Karpas-422 (cell line): Measurements from ENCODE around the gene ITPRIP. TPM values are rescaled to one million over a fixed set of nuclear protein-coding genes. Genes with fewer than 3 reads are reported as not detected.
A peak's percentile ranks its signal among the peaks of the same experiment; 100 is the strongest.

Experiments used
- DNase-seq: peaks from one replicate; pipeline ENCODE4 v3.0.0-alpha.2; 2015
- H2AFZ ChIP-seq: fragments of 200-600 bp; sonication (generic); 2 replicates; pipeline ENCODE4 v1.6.1; 2014; ENCODE audit warnings: antibody characterized with exemption, low read length, mixed read lengths
- H3K27ac ChIP-seq: fragments of 200-600 bp; sonication (generic); 2 replicates; pipeline ENCODE4 v1.5.1; 2014; ENCODE audit warnings: mild to moderate bottlenecking, low read length, moderate library complexity
- H3K27me3 ChIP-seq: fragments of 200-600 bp; sonication (generic); 2 replicates; pipeline ENCODE4 v1.6.1; 2014; ENCODE audit warnings: low read length, mixed read lengths
- H3K36me3 ChIP-seq: fragments of 200-600 bp; sonication (generic); 2 replicates; pipeline ENCODE4 v1.6.1; 2014; ENCODE audit warnings: low read length, mixed read lengths; ENCODE audit not compliant: insufficient read depth
- H3K4me1 ChIP-seq: fragments of 200-600 bp; sonication (generic); 2 replicates; pipeline ENCODE4 v1.6.1; 2014; ENCODE audit warnings: mild to moderate bottlenecking, low read length, mixed read lengths
- H3K4me2 ChIP-seq: fragments of 200-600 bp; sonication (generic); 2 replicates; pipeline ENCODE4 v1.6.1; 2014; ENCODE audit warnings: low read length, low read depth, mild to moderate bottlenecking; ENCODE audit not compliant: poor library complexity, severe bottlenecking
- H3K4me3 ChIP-seq: fragments of 200-600 bp; sonication (generic); 2 replicates; pipeline ENCODE4 v1.5.1; 2014; ENCODE audit warnings: mild to moderate bottlenecking, antibody characterized with exemption, low read length, mixed read lengths
- H3K79me2 ChIP-seq: fragments of 200-600 bp; sonication (generic); 2 replicates; pipeline ENCODE4 v1.6.1; 2014; ENCODE audit warnings: mild to moderate bottlenecking, low read length, mixed read lengths
- H3K9ac ChIP-seq: fragments of 200-600 bp; sonication (generic); 2 replicates; pipeline ENCODE4 v1.6.0; 2014; ENCODE audit warnings: low read length
- H3K9me2 ChIP-seq: fragments of 200-600 bp; sonication (generic), shearing (Covaris generic); replicated peaks from 2 replicates; pipeline ENCODE4 v1.6.0; 2014; ENCODE audit warnings: mild to moderate bottlenecking, low read length, moderate library complexity; ENCODE audit not compliant: insufficient read depth
- H3K9me3 ChIP-seq: fragments of 300-700, 200-600 bp; sonication (generic); 2 replicates; pipeline ENCODE4 v1.6.1; 2014; ENCODE audit warnings: low read length, mixed read lengths
- H4K20me1 ChIP-seq: fragments of 200-600 bp; sonication (generic); 2 replicates; pipeline ENCODE4 v1.6.1; 2014; ENCODE audit warnings: mild to moderate bottlenecking, antibody characterized with exemption, low read length, low read depth; ENCODE audit not compliant: insufficient read depth
- total RNA-seq: library from RNA; depleted of rRNA; stranded (reverse); fragments of >200 nt; shearing (Covaris generic); gene quantifications from 2 replicates; pipeline ENCODE4 v1.2.3, GENCODE V29; 2014; ENCODE audit warnings: low replicate concordance

Gene ITPRIP
- total RNA-seq, 1 experiment from 2014 or later = 4.5 TPM

- peaks cover 60% of the 10 kb centered on the region for H3K4me1 ChIP-seq
- no peak overlapping the region for H3K27ac ChIP-seq
- H3K9ac ChIP-seq = no peak overlapping the region
- no peak overlapping the region for H3K4me3 ChIP-seq
- H3K36me3 ChIP-seq = no peaks in the 10 kb centered on the region
- no peaks in the 10 kb centered on the region for H3K27me3 ChIP-seq
- DNase-seq = no peak
- no peaks in the 10 kb centered on the region for H3K9me3 ChIP-seq
- H3K4me2 ChIP-seq = no peak overlapping the region
- no peak overlapping the region for H2AFZ ChIP-seq
- no peaks in the 10 kb centered on the region for H3K9me2 ChIP-seq
- peaks cover 3% of the 10 kb centered on the region; the same call in 1 of the 2 replicates for H3K79me2 ChIP-seq
- peaks cover 75% of the 10 kb centered on the region for H4K20me1 ChIP-seq
Measured at GRCh38 chr10:104325436-104326435, 12.5 kb downstream of the ITPRIP start.

GRCh38 chr10:104324931-104325330, 13.3 kb downstream of the ITPRIP start:
- no peaks in the 10 kb centered on the region for H3K9me2 ChIP-seq
- peaks cover 3% of the 10 kb centered on the region; the same call in 1 of the 2 replicates for H3K79me2 ChIP-seq
- no peak overlapping the region for H3K9ac ChIP-seq
- no peak for DNase-seq
- no peak overlapping the region for H3K4me2 ChIP-seq
- no peak overlapping the region for H3K27ac ChIP-seq
- H4K20me1 ChIP-seq = peaks cover 73% of the 10 kb centered on the region
- no peaks in the 10 kb centered on the region for H3K9me3 ChIP-seq
- H3K36me3 ChIP-seq = no peaks in the 10 kb centered on the region
- H3K4me1 ChIP-seq = peaks cover 56% of the 10 kb centered on the region
- no peak overlapping the region for H3K4me3 ChIP-seq
- H3K27me3 ChIP-seq = no peaks in the 10 kb centered on the region
- H2AFZ ChIP-seq = no peak overlapping the region

- no peak overlapping the region for H3K27ac ChIP-seq
- no peak overlapping the region for H2AFZ ChIP-seq
- H3K4me3 ChIP-seq = no peak overlapping the region
Measured at GRCh38 chr10:104324221-104324686, 14.0 kb downstream of the ITPRIP start.

GRCh38 chr10:104323760-104324201, 14.5 kb downstream of the ITPRIP start:
- Histone ChIP-seq H3K27me3 (no peaks in the 10 kb centered on the region), H2AFZ (no peak overlapping the region), H3K9me3 (no peaks in the 10 kb centered on the region), H3K79me2 (peaks cover 3% of the 10 kb centered on the region; the same call in 1 of the 2 replicates), H3K4me1 (peaks cover 55% of the 10 kb centered on the region), H3K36me3 (no peaks in the 10 kb centered on the region), H3K4me2 (no peak overlapping the region), H3K9me2 (no peaks in the 10 kb centered on the region), H3K9ac (no peak overlapping the region), H4K20me1 (peaks cover 73% of the 10 kb centered on the region), H3K27ac (no peak overlapping the region), H3K4me3 (no peak overlapping the region)
- DNase-seq = no peak

More at GRCh38 chr10:104324221-104324686, 14.0 kb downstream of the ITPRIP start:
- Histone ChIP-seq H3K4me1 (peaks cover 56% of the 10 kb centered on the region), H3K79me2 (peaks cover 3% of the 10 kb centered on the region; the same call in 1 of the 2 replicates), H3K36me3 (no peaks in the 10 kb centered on the region), H3K27me3 (no peaks in the 10 kb centered on the region), H3K4me2 (no peak overlapping the region), H4K20me1 (peaks cover 73% of the 10 kb centered on the region), H3K9ac (no peak overlapping the region), H3K9me2 (no peaks in the 10 kb centered on the region), H3K9me3 (no peaks in the 10 kb centered on the region)
- DNase-seq = no peak

- Histone ChIP-seq H3K36me3 (no peaks in the 10 kb centered on the region), H3K9ac (peak overlapping the region; percentile 42), H3K27ac (peak overlapping the region; percentile 71), H3K9me2 (no peaks in the 10 kb centered on the region), H4K20me1 (peaks cover 73% of the 10 kb centered on the region), H3K79me2 (no peaks in the 10 kb centered on the region), H3K9me3 (no peaks in the 10 kb centered on the region), H2AFZ (no peak overlapping the region), H3K4me3 (peak overlapping the region; percentile 17; the same call in 1 of the 2 replicates), H3K4me1 (peaks cover 56% of the 10 kb centered on the region), H3K27me3 (no peaks in the 10 kb centered on the region), H3K4me2 (peak overlapping the region; percentile 61)
- no peak for DNase-seq
Measured at GRCh38 chr10:104323085-104323484, 15.2 kb downstream of the ITPRIP start.

- peak overlapping the region; percentile 61 for H3K4me2 ChIP-seq
Measured at GRCh38 chr10:104322416-104322782, 15.9 kb downstream of the ITPRIP start.

GRCh38 chr10:104321725-104322415, 16.4 kb downstream of the ITPRIP start:
- H3K4me1 ChIP-seq = peaks cover 68% of the 10 kb centered on the region
- H3K36me3 ChIP-seq = no peaks in the 10 kb centered on the region
- no peak overlapping the region for H2AFZ ChIP-seq
- no peak overlapping the region for H3K27ac ChIP-seq
- no peaks in the 10 kb centered on the region for H3K27me3 ChIP-seq
- H4K20me1 ChIP-seq = peaks cover 73% of the 10 kb centered on the region
- H3K4me3 ChIP-seq = no peak overlapping the region; the same call in 1 of the 2 replicates
- DNase-seq = no peak
- no peaks in the 10 kb centered on the region for H3K9me2 ChIP-seq
- H3K79me2 ChIP-seq = no peaks in the 10 kb centered on the region
- peak overlapping the region; percentile 61 for H3K4me2 ChIP-seq
- no peak overlapping the region for H3K9ac ChIP-seq
- H3K9me3 ChIP-seq = no peaks in the 10 kb centered on the region

More at GRCh38 chr10:104322416-104322782, 15.9 kb downstream of the ITPRIP start:
- peak overlapping the region; percentile 17; the same call in 1 of the 2 replicates for H3K4me3 ChIP-seq
- peaks cover 73% of the 10 kb centered on the region for H4K20me1 ChIP-seq
- DNase-seq = peak; percentile 83
- no peaks in the 10 kb centered on the region for H3K79me2 ChIP-seq
- H3K9me2 ChIP-seq = no peaks in the 10 kb centered on the region
- peak overlapping the region; percentile 42 for H3K9ac ChIP-seq
- no peaks in the 10 kb centered on the region for H3K27me3 ChIP-seq
- no peak overlapping the region for H2AFZ ChIP-seq
- H3K36me3 ChIP-seq = no peaks in the 10 kb centered on the region
- peak overlapping the region; percentile 71 for H3K27ac ChIP-seq
- H3K9me3 ChIP-seq = no peaks in the 10 kb centered on the region
- peaks cover 63% of the 10 kb centered on the region for H3K4me1 ChIP-seq

GRCh38 chr10:104321226-104321625, 17.0 kb downstream of the ITPRIP start:
- no peaks in the 10 kb centered on the region for H3K9me3 ChIP-seq
- H3K4me3 ChIP-seq = no peak overlapping the region
- no peaks in the 10 kb centered on the region for H3K9me2 ChIP-seq
- no peak overlapping the region for H2AFZ ChIP-seq
- H3K27me3 ChIP-seq = no peaks in the 10 kb centered on the region
- H3K36me3 ChIP-seq = no peaks in the 10 kb centered on the region
- no peak overlapping the region for H3K9ac ChIP-seq
- no peak overlapping the region for H3K4me2 ChIP-seq
- peaks cover 74% of the 10 kb centered on the region for H3K4me1 ChIP-seq
- H3K79me2 ChIP-seq = 0 out of 2 replicates have a peak, but pooled peaks cover 4% of the 10 kb centered on the region
- H4K20me1 ChIP-seq = peaks cover 73% of the 10 kb centered on the region
- DNase-seq = no peak
- no peak overlapping the region for H3K27ac ChIP-seq
